Left lung (tissue), 10 donors: ENCODE results near the gene ZNF587. TPM values are rescaled to one million over a fixed set of nuclear protein-coding genes. Genes with fewer than 3 reads are reported as not detected.
A peak's percentile ranks its signal among the peaks of the same experiment; 100 is the strongest.
"Not testable (repeated sequence)": the region's sequence is repeated elsewhere in the genome, so short reads cannot be mapped to it uniquely, and the experiment has no call there.

Source experiments
- ATAC-seq: fragments of 200-7000 bp; cut with Tn5 transposase; one replicate; pipeline ENCODE4 v1.9.1; 2020; ENCODE audit warnings: moderate library complexity
- DNase-seq, 4 donors: peaks; one replicate each; pipeline ENCODE4 v3.0.0-alpha.2; 2013 to 2020
- H3K27ac ChIP-seq, 2 donors: fragments of 200-600 bp; sonication (generic) in 1 of 2; one replicate each; pipeline versions ENCODE4 v1.5.0 to v1.8.0; 2020 to 2021
- H3K27me3 ChIP-seq, 2 donors: fragments of 200-600 bp; sonication (generic) in 1 of 2; one replicate each; pipeline versions ENCODE4 v1.5.0 to v1.8.0; 2020 to 2021
- H3K36me3 ChIP-seq, 2 donors: fragments of 200-600 bp; sonication (generic) in 1 of 2; one replicate each; pipeline versions ENCODE4 v1.5.0 to v1.8.0; 2020 to 2021
- H3K4me1 ChIP-seq, 2 donors: fragments of 200-600 bp; one replicate each; pipeline ENCODE4 v1.8.0; 2021
- H3K4me3 ChIP-seq, 2 donors: fragments of 200-600 bp; sonication (generic) in 1 of 2; one replicate each; pipeline versions ENCODE4 v1.5.0 to v1.8.0; 2020 to 2021; ENCODE audit warnings: mild to moderate bottlenecking in 1 of 2
- H3K9me3 ChIP-seq, 2 donors: fragments of 200-600 bp; sonication (generic) in 1 of 2; one replicate each; pipeline versions ENCODE4 v1.5.0 to v1.8.0; 2020 to 2021
- CTCF ChIP-seq, 2 donors: fragments of 200-600 bp; sonication (generic) in 1 of 2; IDR thresholded peaks; one replicate each; pipeline versions ENCODE4 v1.5.0 to v1.8.0; 2021; ENCODE audit warnings: antibody characterized with exemption in 2 of 2
- intact Hi-C, 2 donors: fragments of 100-400 bp; cut with DNase I; formaldehyde crosslinking; loops; one replicate each; pipeline versions ENCODE4 v1.11.2 to v1.14.2; 2022
- polyA plus RNA-seq, 6 donors: library from polyadenylated mRNA; unstranded; fragments of 120-200 nt; gene quantifications; one replicate each; pipeline ENCODE4 v1.2.1, GENCODE V29; 2013; ENCODE audit not compliant: insufficient read length in 6 of 6
- total RNA-seq, 2 donors: library from RNA; stranded (reverse); fragmentation: NEBNext Ultra II Directional; extraction: Animal tissue kit (Norgen Biotek cat#: 25700); gene quantifications; one replicate each; pipeline ENCODE4 v1.2.1, GENCODE V29; 2021
- donor health status: DM: no; HTN: yes; CAD: no.
- donor health status: DM: no; HTN: no; CAD: no.

ZNF587 gene
- total and polyA plus RNA-seq, 8 donors, result 31.4 to 38.8 (median 35.7) TPM

DNA sequence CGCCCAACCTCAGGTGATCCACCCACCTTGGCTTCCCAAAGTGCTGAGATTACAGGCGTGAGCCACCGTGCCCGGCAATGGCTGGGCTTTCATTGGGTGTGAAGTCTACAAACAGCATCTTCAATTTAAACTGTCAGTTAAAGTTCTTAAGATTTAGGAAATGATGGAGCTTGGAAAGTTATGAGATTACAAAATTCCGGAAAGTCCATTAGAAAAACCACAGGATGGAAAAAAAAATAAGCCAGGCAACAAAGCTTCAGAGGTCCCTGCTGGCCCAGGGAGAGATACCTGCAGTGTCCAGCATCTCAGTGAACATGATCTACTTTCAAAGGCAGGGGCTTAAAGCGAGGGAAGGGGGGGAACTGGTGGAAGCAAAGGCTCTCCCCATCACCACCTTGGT lies 24.1 kb upstream of the ZNF587 start:
- Histone ChIP-seq H3K4me3 (no peak overlapping the region), H3K9me3 (no peaks in the 10 kb centered on the region), H3K36me3 (peaks cover 0 to 10% of the 10 kb centered on the region in 2 donors), H3K27ac (no peak overlapping the region), H3K4me1 (peaks cover 6 to 7% of the 10 kb centered on the region in 2 donors), H3K27me3 (no peaks in the 10 kb centered on the region)
- TF ChIP-seq CTCF (IDR thresholded peaks at IDR 0.05), result no peak
- ATAC-seq, result no peak
- intact Hi-C loops, result no loop called here
- DNase-seq, result no peak

DNA sequence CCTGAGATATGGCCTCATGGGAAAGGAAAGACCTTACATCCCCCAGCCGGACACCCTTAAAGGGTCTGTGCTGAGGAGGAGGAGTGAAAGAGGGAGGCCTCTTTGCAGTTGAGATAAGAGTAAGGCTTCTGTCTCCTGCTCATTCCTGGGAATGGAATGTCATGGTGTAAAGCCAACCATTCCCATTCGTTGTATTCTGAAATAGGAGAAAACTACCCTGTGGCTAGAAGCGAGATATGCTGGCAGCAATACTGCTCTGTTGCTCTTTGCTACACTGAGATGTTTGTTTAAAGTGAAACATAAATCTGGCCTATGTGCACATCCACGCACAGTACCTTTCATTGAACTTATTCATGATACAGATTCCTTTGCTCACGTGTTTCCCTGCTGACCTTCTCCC lies 20.3 kb upstream of the ZNF587 start:
- Histone ChIP-seq H3K27me3 (no peaks in the 10 kb centered on the region), H3K36me3 (peaks cover 0 to 8% of the 10 kb centered on the region in 2 donors), H3K4me3 (no peak overlapping the region), H3K9me3 (no peaks in the 10 kb centered on the region), H3K4me1 (no peaks in the 10 kb centered on the region), H3K27ac (no peak overlapping the region)
- TF ChIP-seq CTCF (IDR thresholded peaks at IDR 0.05), result no peak
- intact Hi-C loops, result no loop called here
- no peak for ATAC-seq
- DNase-seq, result no peak

DNA sequence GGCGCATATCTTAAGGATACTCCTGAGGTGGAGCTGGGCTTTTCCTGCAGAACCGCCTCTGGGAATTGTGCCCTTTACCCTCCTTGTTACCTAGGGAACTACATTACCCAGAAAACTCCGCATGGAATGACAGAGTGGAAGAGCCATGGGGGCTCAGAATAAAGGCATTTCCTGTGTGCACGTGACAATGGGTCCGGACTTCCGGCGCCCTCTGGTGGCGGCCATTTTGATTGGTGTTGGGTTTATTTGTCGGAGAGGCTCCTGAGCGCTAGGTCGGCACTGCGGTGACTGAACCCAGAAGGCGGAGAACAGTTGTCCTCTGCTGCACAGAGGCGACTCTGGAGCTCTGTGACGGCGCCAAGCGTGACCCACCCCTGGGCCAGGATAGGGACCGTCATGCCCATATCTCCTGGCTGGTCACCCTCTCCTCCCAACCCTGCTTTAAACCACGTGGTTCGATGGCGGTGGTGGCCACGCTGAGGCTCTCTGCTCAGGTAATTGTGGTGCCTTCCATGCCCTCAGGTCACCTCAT lies 19.5 kb upstream of the ZNF587 start, which contains the start of gene ZNF587B:
ZNF587B (plus strand) TSS at position 229 of the 532 bp plus-strand sequence; CDS start at position 459, 230 bp downstream.
- intact Hi-C loops, result no loop called here
- no peaks in the 10 kb centered on the region for H3K27me3 ChIP-seq
- TF ChIP-seq CTCF (IDR thresholded peaks at IDR 0.05), result peak; percentile 15 to 17
- peak; percentile 92 for ATAC-seq
- H3K4me1 ChIP-seq, result no peaks in the 10 kb centered on the region
- H3K9me3 ChIP-seq, result no peaks in the 10 kb centered on the region
- DNase-seq, result peak in 3 of 4 donors; percentile 60 to 81 (median 69)
- H3K4me3 ChIP-seq, result peak within 1 kb of the TSS; percentile 27 to 33
- peak within 1 kb of the TSS in 1 of 2 donors; percentile 13 for H3K27ac ChIP-seq
- H3K36me3 ChIP-seq, result peaks cover 0 to 5% of the 10 kb centered on the region in 2 donors

DNA sequence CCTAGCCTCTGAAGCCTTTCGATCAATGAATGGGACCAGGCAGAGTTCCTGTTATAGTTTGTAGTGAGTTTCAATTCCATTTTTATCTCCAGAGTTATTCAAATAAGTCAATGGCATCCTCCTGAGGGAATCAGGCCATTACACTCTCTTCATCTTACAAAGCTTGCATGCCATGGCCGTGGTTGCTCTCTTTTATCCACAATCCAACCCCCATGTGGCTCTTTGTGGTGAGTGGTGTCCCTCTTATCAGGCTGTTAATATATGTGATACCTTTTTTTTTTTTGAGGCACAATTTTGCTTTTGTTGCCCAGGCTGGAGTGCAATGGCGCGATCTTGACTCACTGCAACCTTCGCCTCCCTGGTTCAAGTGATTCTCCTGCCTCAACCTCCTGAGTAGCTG lies 12.7 kb upstream of the ZNF587 start:
- H3K27me3 ChIP-seq, DNase-seq, H3K27ac ChIP-seq, H3K4me1 ChIP-seq, H3K9me3 ChIP-seq, ATAC-seq, intact Hi-C loops, H3K4me3 ChIP-seq: not testable (repeated sequence)
- H3K36me3 ChIP-seq, result peaks cover 0 to 31% of the 10 kb centered on the region in 2 donors

DNA sequence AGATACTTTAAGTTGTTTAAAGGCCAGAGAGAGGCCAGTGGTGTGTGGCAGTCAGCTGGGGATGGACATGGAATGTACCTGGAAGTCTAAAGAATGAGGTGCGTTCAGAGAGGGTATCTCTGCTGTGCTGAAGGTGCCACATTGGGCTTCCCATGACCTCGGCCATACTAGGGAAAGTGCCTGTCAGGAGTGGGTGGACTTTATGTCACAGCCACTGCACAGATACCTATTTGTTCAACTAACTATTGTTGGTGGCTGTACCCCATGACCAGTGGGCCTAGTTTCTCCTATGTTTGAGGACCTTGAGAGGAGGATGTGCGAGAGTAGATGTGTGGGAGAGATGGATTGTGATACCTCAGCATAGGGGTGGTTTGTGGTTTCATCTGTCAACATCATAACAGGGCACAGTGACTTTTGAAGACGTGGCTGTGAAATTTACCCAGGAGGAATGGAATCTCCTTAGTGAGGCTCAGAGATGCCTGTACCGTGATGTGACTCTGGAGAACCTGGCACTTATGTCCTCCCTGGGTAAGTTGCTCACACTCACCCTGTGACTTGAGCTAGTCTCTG lies 11.0 kb upstream of the ZNF587 start:
- intact Hi-C loops, H3K4me3 ChIP-seq, DNase-seq, H3K27me3 ChIP-seq, ATAC-seq, H3K9me3 ChIP-seq, H3K27ac ChIP-seq, H3K4me1 ChIP-seq: not testable (repeated sequence)
- H3K36me3 ChIP-seq, result peaks cover 0 to 45% of the 10 kb centered on the region in 2 donors

GRCh38 chr19:57841122-57841763 lies 8.4 kb upstream of the ZNF587 start:
- peaks cover 0 to 48% of the 10 kb centered on the region in 2 donors for H3K36me3 ChIP-seq
- H3K4me3 ChIP-seq, result no peak overlapping the region
- no peaks in the 10 kb centered on the region for H3K9me3 ChIP-seq
- intact Hi-C loops, result no loop called here
- H3K27ac ChIP-seq, result no peak overlapping the region
- H3K4me1 ChIP-seq, result no peaks in the 10 kb centered on the region
- no peak for TF ChIP-seq CTCF (IDR thresholded peaks at IDR 0.05)
- no peaks in the 10 kb centered on the region for H3K27me3 ChIP-seq
- ATAC-seq, result no peak
- DNase-seq, result no peak

GRCh38 chr19:57847164-57847563 lies 2.5 kb upstream of the ZNF587 start:
- H3K27me3 ChIP-seq, ATAC-seq, H3K9me3 ChIP-seq, DNase-seq, intact Hi-C loops, H3K27ac ChIP-seq, H3K4me3 ChIP-seq: not testable (repeated sequence)
- peaks cover 0 to 20% of the 10 kb centered on the region in 2 donors for H3K36me3 ChIP-seq
- H3K4me1 ChIP-seq, result peaks cover 12 to 17% of the 10 kb centered on the region in 2 donors

DNA sequence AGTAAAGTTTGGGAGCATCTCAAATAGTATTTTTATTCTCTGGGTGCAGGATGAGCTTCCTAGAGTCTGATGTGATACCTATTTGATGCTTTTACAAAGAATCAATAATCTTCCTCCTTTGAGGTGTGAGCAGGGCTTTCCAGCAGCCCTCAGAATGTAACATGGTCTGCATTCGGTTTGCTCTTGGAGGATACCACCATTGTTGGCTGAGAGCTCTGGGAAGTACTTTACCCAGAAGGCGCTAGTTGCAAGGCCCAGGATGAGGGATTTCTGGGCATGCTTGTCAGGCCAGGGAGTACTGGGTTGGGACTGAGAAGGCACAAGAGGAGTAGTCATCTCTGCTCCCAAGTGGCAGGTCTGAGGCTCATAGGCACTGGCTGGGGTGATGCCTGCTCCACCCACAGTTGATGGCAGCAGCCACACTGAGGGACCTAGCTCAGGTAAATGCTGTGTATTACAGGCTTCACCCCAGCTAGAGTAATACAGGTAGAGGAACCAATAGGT lies 445 bp upstream of the ZNF587 start:
- DNase-seq, H3K27ac ChIP-seq, H3K9me3 ChIP-seq, intact Hi-C loops, H3K36me3 ChIP-seq, H3K27me3 ChIP-seq: not testable (repeated sequence)
- Histone ChIP-seq H3K4me1 (peaks cover 12 to 17% of the 10 kb centered on the region in 2 donors), H3K4me3 (peak overlapping the region in 1 of 2 donors; percentile 73)
- peak; percentile 25 for ATAC-seq
